Activated T-cell treated with anti-CD3 and anti-CD28 coated beads, Interleukin-2, amount 50 U/mL, for 72 hours (primary cell): ENCODE measurements around the gene PDCD7. TPM values are rescaled to one million over a fixed set of nuclear protein-coding genes. Genes with fewer than 3 reads are reported as not detected.
A peak's percentile ranks its signal among the peaks of the same experiment; 100 is the strongest.
"Not testable (repeated sequence)": the region's sequence is repeated elsewhere in the genome, so short reads cannot be mapped to it uniquely, and the experiment has no call there.

Source experiments
- ATAC-seq, 2 donors: fragments of 150-1000 bp; cut with Tn5 transposase; replicated peaks in 1 of 2; 2 replicates each; pipeline ENCODE4 v1.10.0; 2021; ENCODE audit warnings: moderate library complexity in 2 of 2, mild to moderate bottlenecking in 1 of 2
- DNase-seq, 2 donors: peaks; one replicate each; pipeline ENCODE4 v3.0.0; 2021 to 2022; ENCODE audit warnings: mixed read lengths in 1 of 2
- H3K27ac Mint-ChIP-seq: one replicate; pipeline ENCODE4 v1.8.0; 2022; ENCODE audit warnings: mild to moderate bottlenecking, moderate library complexity, mixed read lengths
- H3K27me3 Mint-ChIP-seq: one replicate; pipeline ENCODE4 v1.8.0; 2022; ENCODE audit warnings: low read depth, mixed read lengths
- H3K36me3 Mint-ChIP-seq, 2 donors: one replicate each; pipeline ENCODE4 v1.8.0; 2022; ENCODE audit warnings: mixed read lengths in 2 of 2, mild to moderate bottlenecking in 1 of 2; ENCODE audit not compliant: insufficient read depth in 2 of 2
- H3K4me1 Mint-ChIP-seq: one replicate; pipeline ENCODE4 v1.8.0; 2022; ENCODE audit warnings: low read depth, mixed read lengths
- H3K4me3 Mint-ChIP-seq, 2 donors: one replicate each; pipeline ENCODE4 v1.8.0; 2022; ENCODE audit warnings: mild to moderate bottlenecking in 2 of 2, mixed read lengths in 2 of 2, moderate library complexity in 2 of 2
- H3K9me3 Mint-ChIP-seq, 2 donors: one replicate each; pipeline ENCODE4 v1.8.0; 2022; ENCODE audit warnings: mixed read lengths in 2 of 2
- total RNA-seq, 2 donors: library from RNA; stranded (reverse); gene quantifications; one replicate each; pipeline ENCODE4 v1.2.3, GENCODE V29; 2022

Gene PDCD7
- total RNA-seq, 2 donors from 2014 or later = 47.4 to 49.0 TPM

GRCh38 chr15:65156692-65157091 lies 23.1 kb upstream of the PDCD7 start:
- H3K36me3 Mint-ChIP-seq = peaks cover 8 to 26% of the 10 kb centered on the region in 2 donors
- H3K27me3 Mint-ChIP-seq = no peaks in the 10 kb centered on the region
- H3K4me1 Mint-ChIP-seq = no peaks in the 10 kb centered on the region
- no peak for DNase-seq
- no peaks in the 10 kb centered on the region for H3K9me3 Mint-ChIP-seq
- no peak overlapping the region for H3K4me3 Mint-ChIP-seq
- H3K27ac Mint-ChIP-seq = no peak overlapping the region
- ATAC-seq = no peak

GRCh38 chr15:65154720-65155119 lies 21.1 kb upstream of the PDCD7 start:
- no peak for ATAC-seq

GRCh38 chr15:65147902-65148301 lies 14.3 kb upstream of the PDCD7 start:
- peaks cover 2 to 7% of the 10 kb centered on the region in 2 donors for H3K36me3 Mint-ChIP-seq
- H3K4me3 Mint-ChIP-seq = no peak overlapping the region
- ATAC-seq (no peak), DNase-seq (no peak)
- H3K9me3 Mint-ChIP-seq = no peaks in the 10 kb centered on the region
- H3K27ac Mint-ChIP-seq = no peak overlapping the region
- no peaks in the 10 kb centered on the region for H3K4me1 Mint-ChIP-seq
- no peaks in the 10 kb centered on the region for H3K27me3 Mint-ChIP-seq

More at GRCh38 chr15:65154720-65155119, 21.1 kb upstream of the PDCD7 start:
- no peaks in the 10 kb centered on the region for H3K9me3 Mint-ChIP-seq
- peaks cover 8 to 31% of the 10 kb centered on the region in 2 donors for H3K36me3 Mint-ChIP-seq
- no peaks in the 10 kb centered on the region for H3K4me1 Mint-ChIP-seq
- no peaks in the 10 kb centered on the region for H3K27me3 Mint-ChIP-seq
- no peak for DNase-seq
- H3K27ac Mint-ChIP-seq = no peak overlapping the region
- no peak overlapping the region for H3K4me3 Mint-ChIP-seq

- H3K27me3 Mint-ChIP-seq = no peaks in the 10 kb centered on the region
- ATAC-seq (no peak), DNase-seq (no peak)
- H3K27ac Mint-ChIP-seq = no peak overlapping the region
- no peaks in the 10 kb centered on the region for H3K4me1 Mint-ChIP-seq
- H3K4me3 Mint-ChIP-seq = no peak overlapping the region
- H3K36me3 Mint-ChIP-seq = peaks cover 0 to 3% of the 10 kb centered on the region in 2 donors
- no peaks in the 10 kb centered on the region for H3K9me3 Mint-ChIP-seq
Observed at GRCh38 chr15:65146438-65146837, 12.8 kb upstream of the PDCD7 start.

- not testable (repeated sequence) for H3K9me3 Mint-ChIP-seq, H3K27ac Mint-ChIP-seq, H3K27me3 Mint-ChIP-seq, H3K4me3 Mint-ChIP-seq, DNase-seq, H3K36me3 Mint-ChIP-seq, ATAC-seq
- H3K4me1 Mint-ChIP-seq = peaks cover 11% of the 10 kb centered on the region
Observed at GRCh38 chr15:65138631-65139030, 5.0 kb upstream of the PDCD7 start.

GRCh38 chr15:65137893-65138292 lies 4.3 kb upstream of the PDCD7 start:
- H3K27ac Mint-ChIP-seq, DNase-seq, H3K27me3 Mint-ChIP-seq, ATAC-seq, H3K9me3 Mint-ChIP-seq, H3K4me3 Mint-ChIP-seq: not testable (repeated sequence)
- Mint-ChIP-seq H3K4me1 (peaks cover 11% of the 10 kb centered on the region), H3K36me3 (peaks cover 6 to 11% of the 10 kb centered on the region in 2 donors)

GRCh38 chr15:65137089-65137488 lies 3.5 kb upstream of the PDCD7 start:
- Mint-ChIP-seq H3K4me1 (peaks cover 15% of the 10 kb centered on the region), H3K36me3 (peaks cover 9 to 11% of the 10 kb centered on the region in 2 donors)
- H3K27ac Mint-ChIP-seq, H3K4me3 Mint-ChIP-seq, DNase-seq, H3K27me3 Mint-ChIP-seq, ATAC-seq, H3K9me3 Mint-ChIP-seq: not testable (repeated sequence)

GRCh38 chr15:65134538-65134937 lies 930 bp upstream of the PDCD7 start:
- ATAC-seq = no peak

GRCh38 chr15:65132878-65133547 lies 595 bp downstream of the PDCD7 start:
- DNase-seq (peak; percentile 26 to 35), ATAC-seq (peak; percentile 53 to 55)
- H3K27me3 Mint-ChIP-seq = no peaks in the 10 kb centered on the region
- peaks cover 28% of the 10 kb centered on the region for H3K4me1 Mint-ChIP-seq
- peaks cover 3 to 5% of the 10 kb centered on the region in 2 donors for H3K9me3 Mint-ChIP-seq
- peaks cover 11 to 17% of the 10 kb centered on the region in 2 donors for H3K36me3 Mint-ChIP-seq
- peak overlapping the region; percentile 65 for H3K27ac Mint-ChIP-seq
- H3K4me3 Mint-ChIP-seq = peak overlapping the region; percentile 89 to 92

More at GRCh38 chr15:65134538-65134937, 930 bp upstream of the PDCD7 start:
- peaks cover 28% of the 10 kb centered on the region for H3K4me1 Mint-ChIP-seq
- H3K9me3 Mint-ChIP-seq = peaks cover 3 to 5% of the 10 kb centered on the region in 2 donors
- DNase-seq = no peak
- H3K27ac Mint-ChIP-seq = peak overlapping the region; percentile 81
- peak overlapping the region; percentile 98 to 99 for H3K4me3 Mint-ChIP-seq
- H3K36me3 Mint-ChIP-seq = peaks cover 9 to 11% of the 10 kb centered on the region in 2 donors
- H3K27me3 Mint-ChIP-seq = no peaks in the 10 kb centered on the region

- no peak overlapping the region for H3K4me3 Mint-ChIP-seq
- no peak for DNase-seq
- H3K27me3 Mint-ChIP-seq = no peaks in the 10 kb centered on the region
- peaks cover 11 to 24% of the 10 kb centered on the region in 2 donors for H3K36me3 Mint-ChIP-seq
- no peak overlapping the region for H3K27ac Mint-ChIP-seq
- H3K4me1 Mint-ChIP-seq = peaks cover 38% of the 10 kb centered on the region
- ATAC-seq = no peak
- no peaks in the 10 kb centered on the region for H3K9me3 Mint-ChIP-seq
Observed at GRCh38 chr15:65130941-65131340, 2.7 kb downstream of the PDCD7 start.

- H3K36me3 Mint-ChIP-seq = peaks cover 5 to 24% of the 10 kb centered on the region in 2 donors
- no peak overlapping the region for H3K27ac Mint-ChIP-seq
- H3K4me3 Mint-ChIP-seq = no peak overlapping the region
- no peaks in the 10 kb centered on the region for H3K4me1 Mint-ChIP-seq
- DNase-seq = no peak
- ATAC-seq = no peak
- H3K9me3 Mint-ChIP-seq = no peaks in the 10 kb centered on the region
- no peaks in the 10 kb centered on the region for H3K27me3 Mint-ChIP-seq
Observed at GRCh38 chr15:65115542-65115941, 18.1 kb downstream of the PDCD7 start.

GRCh38 chr15:65115086-65115485 lies 18.5 kb downstream of the PDCD7 start, which contains the start of gene UBAP1L:
Gene UBAP1L, minus strand, starts transcription at chr15:65115200. Its CDS starts 8,985 bp downstream, at chr15:65106215.
- no peaks in the 10 kb centered on the region for H3K27me3 Mint-ChIP-seq
- no peak within 1 kb of the TSS for H3K4me3 Mint-ChIP-seq
- no peak for ATAC-seq
- H3K27ac Mint-ChIP-seq = no peak within 1 kb of the TSS
- H3K36me3 Mint-ChIP-seq = peaks cover 5 to 24% of the 10 kb centered on the region in 2 donors
- no peak for DNase-seq
- no peaks in the 10 kb centered on the region for H3K9me3 Mint-ChIP-seq
- H3K4me1 Mint-ChIP-seq = no peaks in the 10 kb centered on the region

- H3K4me1 Mint-ChIP-seq = peaks cover 6% of the 10 kb centered on the region
- peaks cover 0 to 13% of the 10 kb centered on the region in 2 donors for H3K36me3 Mint-ChIP-seq
- no peak for ATAC-seq
- H3K27me3 Mint-ChIP-seq = no peaks in the 10 kb centered on the region
- no peak for DNase-seq
- H3K9me3 Mint-ChIP-seq = no peaks in the 10 kb centered on the region
- no peak overlapping the region for H3K27ac Mint-ChIP-seq
- no peak overlapping the region for H3K4me3 Mint-ChIP-seq
Observed at GRCh38 chr15:65110676-65111292, 22.8 kb downstream of the PDCD7 start.
